ENCODE data around the gene CCR9.

The CCR9 gene

GRCh38 chr3:45906681-45907407 lies 20.5 kb downstream of the CCR9 start:
- peak; percentile 52 for TF ChIP-seq CTCF (IDR thresholded peaks at IDR 0.05; ENCODE audit: control insufficient read depth, extremely low read depth, insufficient read depth)
- DNase-seq (ENCODE audit: low read depth), result no peak
- no peak overlapping the region for H3K4me3 ChIP-seq (ENCODE audit: low read depth, low read length)

- TF ChIP-seq CTCF (IDR thresholded peaks at IDR 0.05; ENCODE audit: control insufficient read depth, extremely low read depth, insufficient read depth), result no peak
- H3K4me3 ChIP-seq (ENCODE audit: low read depth, low read length), result no peak overlapping the region
- no peak for DNase-seq (ENCODE audit: low read depth)
Measured at GRCh38 chr3:45907769-45908705, 21.7 kb downstream of the CCR9 start.

GRCh38 chr3:45908761-45909160 lies 22.4 kb downstream of the CCR9 start:
- TF ChIP-seq CTCF (IDR thresholded peaks at IDR 0.05; ENCODE audit: control insufficient read depth, extremely low read depth, insufficient read depth), result no peak
- DNase-seq (ENCODE audit: low read depth), result no peak
- no peak overlapping the region for H3K4me3 ChIP-seq (ENCODE audit: low read depth, low read length)

- DNase-seq (ENCODE audit: low read depth), result no peak
- no peak overlapping the region for H3K4me3 ChIP-seq (ENCODE audit: low read depth, low read length)
- no peak for TF ChIP-seq CTCF (IDR thresholded peaks at IDR 0.05; ENCODE audit: control insufficient read depth, extremely low read depth, insufficient read depth)
Measured at GRCh38 chr3:45909542-45909941, 23.2 kb downstream of the CCR9 start.

- DNase-seq (ENCODE audit: low read depth), result no peak
- no peak for TF ChIP-seq CTCF (IDR thresholded peaks at IDR 0.05; ENCODE audit: control insufficient read depth, extremely low read depth, insufficient read depth)
- H3K4me3 ChIP-seq (ENCODE audit: low read depth, low read length), result no peak overlapping the region
Measured at GRCh38 chr3:45910892-45911291, 24.5 kb downstream of the CCR9 start.

GRCh38 chr3:45911511-45912226 lies 25.3 kb downstream of the CCR9 start:
- DNase-seq (ENCODE audit: low read depth), result no peak
- H3K4me3 ChIP-seq (ENCODE audit: low read depth, low read length), result no peak overlapping the region
- no peak for TF ChIP-seq CTCF (IDR thresholded peaks at IDR 0.05; ENCODE audit: control insufficient read depth, extremely low read depth, insufficient read depth)
